Sigmoid colon (tissue), 4 donors: ENCODE measurements around the gene RNF217.

ENCODE experiments used
- CTCF ChIP-seq, 4 experiments: fragments of 450-650 bp in 3 of 4; fragments of 200-600 bp in 1 of 4; IDR thresholded peaks; one replicate each; pipeline ENCODE4 v1.5.1; 2016 to 2019; ENCODE audit warnings: antibody characterized with exemption in 4 of 4, mild to moderate bottlenecking in 3 of 4, moderate library complexity in 2 of 4
- POLR2A ChIP-seq, 2 donors: fragments of 450-650 bp; IDR thresholded peaks; one replicate each; pipeline ENCODE4 v1.6.1; 2016; ENCODE audit warnings: antibody characterized with exemption in 2 of 2, mild to moderate bottlenecking in 2 of 2, moderate library complexity in 2 of 2
- POLR2AphosphoS5 ChIP-seq, 4 donors: sonication (generic); formaldehyde crosslinking; IDR thresholded peaks; one replicate each; pipeline ENCODE4 v1.6.1; 2017; ENCODE audit warnings: antibody characterized with exemption in 4 of 4

GRCh38 chr6:124960757-124961463, 1.3 kb upstream of the RNF217 start:
- TF ChIP-seq POLR2A (IDR thresholded peaks at IDR 0.05): no peak
- no peak for TF ChIP-seq CTCF (IDR thresholded peaks at IDR 0.05)
- peak in 1 of 4 donors; percentile 19 for TF ChIP-seq POLR2AphosphoS5 (IDR thresholded peaks at IDR 0.05)
